GM23248 (cell line): Measurements from ENCODE around the gene MAG.

Experiments
- EZH2 ChIP-seq: fragments of 200-600 bp; sonication (generic); IDR thresholded peaks from 2 replicates; pipeline ENCODE4 v1.6.1; 2018; ENCODE audit warnings: antibody characterized with exemption, mild to moderate bottlenecking; ENCODE audit not compliant: insufficient read depth, poor library complexity, severe bottlenecking
- EZH2phosphoT487 ChIP-seq: fragments of 200-600 bp; sonication (generic); IDR thresholded peaks from 2 replicates; pipeline ENCODE4 v1.6.1; 2018; ENCODE audit warnings: antibody characterized with exemption, moderate library complexity, mild to moderate bottlenecking, low read depth; ENCODE audit not compliant: insufficient read depth

DNA sequence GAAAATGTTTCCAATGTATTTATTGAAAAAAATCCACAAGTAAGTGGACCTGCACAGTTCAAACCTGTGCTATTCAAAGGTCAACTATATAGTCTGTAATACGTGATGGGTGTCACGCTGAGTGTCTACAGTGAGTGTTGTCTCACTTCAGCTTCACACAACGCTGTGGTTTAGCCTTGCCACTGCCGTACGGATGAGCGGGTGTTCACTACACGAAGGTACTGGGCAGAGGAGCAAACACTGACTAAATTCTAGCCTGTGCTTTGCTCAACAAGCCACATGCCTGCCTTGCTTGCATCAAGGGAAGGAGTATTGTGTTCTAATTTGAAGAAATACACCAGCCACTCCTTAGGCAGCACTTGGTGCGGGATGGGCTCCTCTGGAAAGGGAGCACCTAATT, 62.9 kb downstream of the MAG start:
- TF ChIP-seq EZH2phosphoT487 (no peak), EZH2 (no peak)
